HEK293 (cell line): ENCODE results near the gene DPYD.

Experiments
- CTCF ChIA-PET: fragments of 350-600 bp; formaldehyde crosslinking; extraction: SDS; loops from one replicate; lab custom pipeline; 2021; ENCODE audit warnings: antibody characterized with exemption; lab: Yijun Ruan, JAX
- POLR2A ChIA-PET: fragments of 300-600 bp; formaldehyde crosslinking; extraction: SDS; loops from one replicate; lab custom pipeline; 2020; ENCODE audit warnings: antibody characterized with exemption, inconsistent platforms; lab: Yijun Ruan, JAX
- H3K27ac ChIP-seq: fragments of 200-500 bp; sonication (Bioruptor generic); 2 replicates; pipeline ENCODE4 v1.5.1; 2014; ENCODE audit warnings: low read depth, low read length, control low read depth, inconsistent platforms; ENCODE audit errors: extremely low read depth
- H3K36me3 ChIP-seq, 2 experiments: fragments of 200-500 bp in 1 of 2; sonication (Bioruptor generic) in 1 of 2; 1 replicate in 1 of 2; 2 replicates in 1 of 2; pipeline ENCODE4 v1.5.1; 2014 to 2017; ENCODE audit warnings: inconsistent platforms in 2 of 2, low read length in 2 of 2; ENCODE audit not compliant: control insufficient read depth in 2 of 2, insufficient read depth in 1 of 2
- H3K4me1 ChIP-seq: fragments of 200-500 bp; sonication (Bioruptor generic); 2 replicates; pipeline ENCODE4 v1.5.1; 2014; ENCODE audit warnings: mild to moderate bottlenecking, low read length, inconsistent platforms; ENCODE audit not compliant: control insufficient read depth, insufficient read depth
- H3K4me3 ChIP-seq: 2 replicates; pipeline ENCODE4 v1.5.1; 2011; ENCODE audit warnings: low read depth, mild to moderate bottlenecking, control low read depth, low read length, moderate library complexity
- H3K9me3 ChIP-seq: fragments of 200-500 bp; sonication (Bioruptor generic); 2 replicates; pipeline ENCODE4 v1.5.1; 2014; ENCODE audit warnings: low read depth, low read length, inconsistent platforms; ENCODE audit not compliant: control insufficient read depth, insufficient read depth
- ATF2 ChIP-seq: fragments of 450-650 bp; formaldehyde crosslinking; IDR thresholded peaks from 2 replicates; pipeline ENCODE4 v1.5.1; 2016; ENCODE audit warnings: missing biosample characterization, missing genetic modification characterization, low read depth
- SP3 ChIP-seq: fragments of 450-650 bp; formaldehyde crosslinking; IDR thresholded peaks from 2 replicates; pipeline ENCODE4 v1.5.1; 2016; ENCODE audit warnings: missing biosample characterization, missing genetic modification characterization
- TRIM28 ChIP-seq: IDR thresholded peaks from 2 replicates; pipeline ENCODE4 v1.6.1; 2011; ENCODE audit warnings: low read length, control low read depth, borderline replicate concordance
- TSHZ1 ChIP-seq: fragments of 450-650 bp; formaldehyde crosslinking; IDR thresholded peaks from 2 replicates; pipeline ENCODE4 v1.5.1; 2016; ENCODE audit warnings: missing biosample characterization, missing genetic modification characterization, borderline replicate concordance
- ZBTB21 ChIP-seq: fragments of 450-650 bp; formaldehyde crosslinking; IDR thresholded peaks from 2 replicates; pipeline ENCODE4 v1.5.1; 2017; ENCODE audit warnings: missing biosample characterization, missing genetic modification characterization
- ZNF2 ChIP-seq: fragments of 450-650 bp; formaldehyde crosslinking; IDR thresholded peaks from 2 replicates; pipeline ENCODE4 v1.5.1; 2016; ENCODE audit warnings: missing biosample characterization, missing genetic modification characterization
- ZNF266 ChIP-seq: fragments of 450-650 bp; formaldehyde crosslinking; IDR thresholded peaks from 2 replicates; pipeline ENCODE4 v1.5.1; 2016; ENCODE audit warnings: missing biosample characterization, missing genetic modification characterization, low read depth
- ZNF280D ChIP-seq: fragments of 450-650 bp; formaldehyde crosslinking; IDR thresholded peaks from 2 replicates; pipeline ENCODE4 v1.5.1; 2016; ENCODE audit warnings: missing biosample characterization, missing genetic modification characterization
- ZNF549 ChIP-seq: fragments of 450-650 bp; IDR thresholded peaks from 2 replicates; pipeline ENCODE4 v1.5.1; 2018; ENCODE audit warnings: missing biosample characterization, missing genetic modification characterization, mild to moderate bottlenecking, inconsistent platforms, moderate library complexity
- ZNF624 ChIP-seq: fragments of 450-650 bp; formaldehyde crosslinking; IDR thresholded peaks from 2 replicates; pipeline ENCODE4 v1.5.1; 2017; ENCODE audit warnings: missing biosample characterization, missing genetic modification characterization
- ZNF660 ChIP-seq: fragments of 450-650 bp; IDR thresholded peaks from 2 replicates; pipeline ENCODE4 v1.5.1; 2018; ENCODE audit warnings: missing biosample characterization, mild to moderate bottlenecking, missing genetic modification characterization
- ZNF664 ChIP-seq: fragments of 450-650 bp; formaldehyde crosslinking; IDR thresholded peaks from 2 replicates; pipeline ENCODE4 v1.5.1; 2016; ENCODE audit warnings: missing biosample characterization, missing genetic modification characterization
- ZNF701 ChIP-seq: fragments of 450-650 bp; formaldehyde crosslinking; IDR thresholded peaks from 2 replicates; pipeline ENCODE4 v1.5.1; 2016; ENCODE audit warnings: missing biosample characterization, missing genetic modification characterization
- ZNF747 ChIP-seq: fragments of 450-650 bp; formaldehyde crosslinking; IDR thresholded peaks from 2 replicates; pipeline ENCODE4 v1.5.1; 2016; ENCODE audit warnings: missing biosample characterization, missing genetic modification characterization
- ZNF768 ChIP-seq: fragments of 450-650 bp; formaldehyde crosslinking; IDR thresholded peaks from 2 replicates; pipeline ENCODE4 v1.5.1; 2018; ENCODE audit warnings: missing biosample characterization, mild to moderate bottlenecking, missing genetic modification characterization
- ZSCAN16 ChIP-seq: fragments of 450-650 bp; formaldehyde crosslinking; IDR thresholded peaks from 2 replicates; pipeline ENCODE4 v1.5.1; 2016; ENCODE audit warnings: missing biosample characterization, missing genetic modification characterization
- TF ChIP-seq, protein P1 (sequence below): fragments of 450-650 bp; formaldehyde crosslinking; IDR thresholded peaks from 2 replicates; pipeline ENCODE4 v1.5.1; 2017; ENCODE audit warnings: missing biosample characterization, missing genetic modification characterization

The DPYD gene

DNA sequence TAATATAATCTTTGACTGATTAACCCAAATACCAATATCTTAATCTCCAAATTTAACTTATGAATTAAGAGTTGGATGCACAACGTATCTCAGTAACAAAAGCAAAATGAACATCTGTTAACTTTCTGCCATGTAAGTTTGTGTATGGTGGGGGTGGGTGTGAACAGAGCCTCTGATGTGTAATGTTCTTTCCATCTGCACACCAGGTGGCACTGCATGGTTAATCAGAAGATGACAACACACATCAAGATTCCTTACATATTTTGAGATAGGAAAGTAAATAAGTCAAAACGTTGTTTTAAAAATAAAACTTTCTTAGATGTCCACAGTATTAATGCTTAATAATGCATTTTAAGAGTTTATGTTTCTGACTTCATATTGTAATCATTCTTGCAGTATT is 251.9 kb downstream of the DPYD start:
- Histone ChIP-seq H3K36me3 (no peaks in the 10 kb centered on the region), H3K4me1 (no peaks in the 10 kb centered on the region), H3K27ac (no peak overlapping the region), H3K4me3 (no peak overlapping the region), H3K9me3 (no peaks in the 10 kb centered on the region)
- ChIA-PET POLR2A (no interaction called here), CTCF (interaction anchor here (0.6 kb wide), 1 partner anchor 102 kb away, joined by 3 read pairs; no protein-coding TSS in a partner anchor)
- 0 out of 2 replicates have a peak, but pooled peaks have one; percentile 64 for TF ChIP-seq ZSCAN16 (tag by site-specific recombination)
- TF ChIP-seq ZNF660 (tag by site-specific recombination) = no peak
- TF ChIP-seq ZNF624 (tag by site-specific recombination) = no peak
- no peak for TF ChIP-seq ZNF747 (tag by site-specific recombination)

DNA sequence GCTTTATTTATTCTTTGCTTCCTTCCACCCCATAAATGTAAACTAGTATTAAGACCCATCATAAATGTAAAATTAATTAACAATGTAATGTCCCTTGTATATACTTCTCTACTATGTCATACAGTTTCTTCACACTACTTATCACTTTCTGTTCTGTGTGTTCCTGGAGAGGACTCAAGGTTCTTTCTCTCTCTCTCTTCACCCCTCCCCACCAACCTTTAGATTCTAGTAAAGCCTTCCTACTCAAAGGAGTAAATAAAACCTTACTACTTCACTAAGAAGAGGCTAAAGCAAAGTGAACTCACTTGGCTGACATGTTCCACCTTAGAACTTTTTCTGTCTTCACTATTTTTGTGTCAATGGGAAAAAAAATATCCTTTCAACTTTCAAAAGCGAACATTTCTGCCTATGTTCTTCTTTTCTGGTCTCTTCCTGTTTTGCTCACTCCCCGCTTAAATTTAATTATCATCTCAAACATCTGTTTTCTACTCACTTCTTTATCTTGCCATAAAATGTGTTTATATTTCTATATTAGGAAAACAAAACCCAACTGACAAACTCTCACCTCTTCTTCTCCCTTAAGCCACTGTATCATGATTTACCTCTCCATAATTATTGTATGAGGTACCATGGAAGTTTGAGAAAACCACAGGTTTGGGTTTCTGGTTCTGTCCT is 260.3 kb downstream of the DPYD start:
- CTCF ChIA-PET = no interaction called here
- H3K9me3 ChIP-seq = no peaks in the 10 kb centered on the region
- POLR2A ChIA-PET = no interaction called here
- TF ChIP-seq ZNF768 (tag by site-specific recombination) = no peak
- no peak for TF ChIP-seq ZNF280D (tag by site-specific recombination)
- TF ChIP-seq ZNF701 = no peak
- no peak for TF ChIP-seq ZNF549 (tag by site-specific recombination)
- no peak for TF ChIP-seq ZNF2 (tag by site-specific recombination)
- TF ChIP-seq TRIM28 = no peak
- TF ChIP-seq, protein P1, sequence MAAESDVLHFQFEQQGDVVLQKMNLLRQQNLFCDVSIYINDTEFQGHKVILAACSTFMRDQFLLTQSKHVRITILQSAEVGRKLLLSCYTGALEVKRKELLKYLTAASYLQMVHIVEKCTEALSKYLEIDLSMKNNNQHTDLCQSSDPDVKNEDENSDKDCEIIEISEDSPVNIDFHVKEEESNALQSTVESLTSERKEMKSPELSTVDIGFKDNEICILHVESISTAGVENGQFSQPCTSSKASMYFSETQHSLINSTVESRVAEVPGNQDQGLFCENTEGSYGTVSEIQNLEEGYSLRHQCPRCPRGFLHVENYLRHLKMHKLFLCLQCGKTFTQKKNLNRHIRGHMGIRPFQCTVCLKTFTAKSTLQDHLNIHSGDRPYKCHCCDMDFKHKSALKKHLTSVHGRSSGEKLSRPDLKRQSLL (tag by site-specific recombination) = no peak
- TF ChIP-seq ZNF266 = no peak
- no peak for TF ChIP-seq ATF2 (tag by site-specific recombination)
- no peak for TF ChIP-seq ZBTB21 (tag by site-specific recombination)
- TF ChIP-seq TSHZ1 (tag by site-specific recombination) = no peak
- TF ChIP-seq ZNF664 = no peak
- no peak for TF ChIP-seq SP3 (tag by site-specific recombination)
- no peaks in the 10 kb centered on the region for H3K36me3 ChIP-seq
- no peak overlapping the region for H3K4me3 ChIP-seq
- no peak overlapping the region for H3K27ac ChIP-seq
- H3K4me1 ChIP-seq = no peaks in the 10 kb centered on the region
